ENCODE data around the gene SLITRK4.

SLITRK4 gene

GRCh38 chrX:143635915-143636314 lies at the start of gene SLITRK4:
SLITRK4 (minus strand) TSS chrX:143636101; CDS start chrX:143631108, 4,993 bp downstream.
- DNase-seq = no peak

- no peak for DNase-seq
Measured at GRCh38 chrX:143683486-143683885, 47.6 kb upstream of the SLITRK4 start.

GRCh38 chrX:143674926-143675325 lies 39.0 kb upstream of the SLITRK4 start:
- DNase-seq = no peak

GRCh38 chrX:143669395-143669794 lies 33.5 kb upstream of the SLITRK4 start:
- no peak for DNase-seq

- no peak for DNase-seq
Measured at GRCh38 chrX:143664302-143664701, 28.4 kb upstream of the SLITRK4 start.

- no peak for DNase-seq
Measured at GRCh38 chrX:143663755-143664154, 27.9 kb upstream of the SLITRK4 start.

- DNase-seq = no peak
Measured at GRCh38 chrX:143661286-143661685, 25.4 kb upstream of the SLITRK4 start.

- DNase-seq = peak; percentile 65
Measured at GRCh38 chrX:143648705-143649104, 12.8 kb upstream of the SLITRK4 start.

GRCh38 chrX:143642426-143642825 lies 6.5 kb upstream of the SLITRK4 start:
- DNase-seq = peak; percentile 22

GRCh38 chrX:143636831-143637230 lies 930 bp upstream of the SLITRK4 start:
- DNase-seq = no peak

GRCh38 chrX:143634663-143635455 lies 1.0 kb downstream of the SLITRK4 start:
- no peak for DNase-seq

- DNase-seq = no peak
Measured at GRCh38 chrX:143634309-143634662, 1.6 kb downstream of the SLITRK4 start.

- DNase-seq = peak; percentile 17
Measured at GRCh38 chrX:143633461-143634308, 2.2 kb downstream of the SLITRK4 start.

- DNase-seq = peak; percentile 93
Measured at GRCh38 chrX:143632625-143633410, 3.1 kb downstream of the SLITRK4 start.

- DNase-seq = no peak
Measured at GRCh38 chrX:143623657-143624056, 12.2 kb downstream of the SLITRK4 start.

- DNase-seq = no peak
Measured at GRCh38 chrX:143621276-143621675, 14.6 kb downstream of the SLITRK4 start.

GRCh38 chrX:143615851-143616250 lies 20.1 kb downstream of the SLITRK4 start:
- no peak for DNase-seq

GRCh38 chrX:143601809-143602208 lies 34.1 kb downstream of the SLITRK4 start:
- DNase-seq = no peak

- peak; percentile 17 for DNase-seq
Measured at GRCh38 chrX:143581240-143581639, 54.7 kb downstream of the SLITRK4 start.

GRCh38 chrX:143580266-143580665 lies 55.6 kb downstream of the SLITRK4 start:
- peak; percentile 87 for DNase-seq

Data from MV-4-11 (cell line).